Progenitor cell of endocrine pancreas (in vitro differentiated cells): ENCODE measurements around the gene PKM. TPM values are rescaled to one million over a fixed set of nuclear protein-coding genes. Genes with fewer than 3 reads are reported as not detected.

ENCODE experiments used
- DNase-seq: peaks from one replicate; pipeline ENCODE4 v3.0.0; 2021; ENCODE audit warnings: low spot score; ENCODE audit not compliant: unreplicated experiment
- H3K27ac Mint-ChIP-seq: 2 replicates; pipeline ENCODE4 v1.8.0; 2021; ENCODE audit warnings: mild to moderate bottlenecking, moderate library complexity, mixed read lengths
- H3K27me3 Mint-ChIP-seq: 2 replicates; pipeline ENCODE4 v1.8.0; 2021; ENCODE audit warnings: mixed read lengths
- H3K36me3 Mint-ChIP-seq: 2 replicates; pipeline ENCODE4 v1.8.0; 2022; ENCODE audit warnings: mixed read lengths; ENCODE audit not compliant: insufficient read depth
- H3K4me1 Mint-ChIP-seq: 2 replicates; pipeline ENCODE4 v1.8.0; 2021; ENCODE audit warnings: low read depth, mixed read lengths
- H3K4me3 Mint-ChIP-seq: 2 replicates; pipeline ENCODE4 v1.8.0; 2021; ENCODE audit warnings: low read depth, mild to moderate bottlenecking, moderate library complexity, mixed read lengths
- H3K9me3 Mint-ChIP-seq: 2 replicates; pipeline ENCODE4 v1.8.0; 2021; ENCODE audit warnings: low read depth, mixed read lengths
- total RNA-seq: library from RNA; stranded (reverse); gene quantifications from 2 replicates; pipeline ENCODE4 v1.2.1, GENCODE V29; 2021
- TF ChIP-seq, protein P1 (sequence below): fragments of 200-600 bp; sonication (generic); IDR thresholded peaks from one replicate; pipeline ENCODE4 v1.5.0; 2021; ENCODE audit warnings: antibody characterized with exemption, mild to moderate bottlenecking; ENCODE audit not compliant: unreplicated experiment

PKM gene
- total RNA-seq, 1 donor from 2014 or later: 525 TPM

DNA sequence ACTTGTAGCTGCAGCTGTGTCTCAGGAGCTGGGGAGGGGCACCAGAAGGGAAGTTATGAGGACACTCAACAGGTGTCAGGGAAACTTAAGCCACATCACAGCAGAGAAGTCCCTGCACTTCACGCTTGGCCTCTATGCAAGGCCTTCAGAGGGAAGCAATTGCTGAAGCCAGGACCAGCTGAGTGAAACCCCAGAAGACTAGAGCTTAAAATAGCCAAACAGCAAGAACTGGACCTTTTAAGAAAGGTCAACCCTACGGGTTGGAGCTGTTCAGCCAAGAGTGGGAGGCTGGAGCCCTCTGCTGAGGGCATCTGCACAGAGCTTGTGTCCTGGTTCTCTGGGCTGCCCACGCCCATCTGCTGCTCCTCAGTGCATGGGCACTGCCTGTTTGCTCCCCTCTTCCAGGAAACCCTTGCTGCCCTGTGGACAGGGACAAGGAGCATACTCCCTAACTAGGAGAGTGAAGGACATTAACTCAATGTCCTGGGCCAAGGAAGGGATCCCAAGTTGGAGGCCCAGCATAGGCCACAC, 29.5 kb downstream of the PKM start:
- DNase-seq: no peak
- H3K4me3 Mint-ChIP-seq: no peak overlapping the region
- H3K36me3 Mint-ChIP-seq: peaks cover 38% of the 10 kb centered on the region

DNA sequence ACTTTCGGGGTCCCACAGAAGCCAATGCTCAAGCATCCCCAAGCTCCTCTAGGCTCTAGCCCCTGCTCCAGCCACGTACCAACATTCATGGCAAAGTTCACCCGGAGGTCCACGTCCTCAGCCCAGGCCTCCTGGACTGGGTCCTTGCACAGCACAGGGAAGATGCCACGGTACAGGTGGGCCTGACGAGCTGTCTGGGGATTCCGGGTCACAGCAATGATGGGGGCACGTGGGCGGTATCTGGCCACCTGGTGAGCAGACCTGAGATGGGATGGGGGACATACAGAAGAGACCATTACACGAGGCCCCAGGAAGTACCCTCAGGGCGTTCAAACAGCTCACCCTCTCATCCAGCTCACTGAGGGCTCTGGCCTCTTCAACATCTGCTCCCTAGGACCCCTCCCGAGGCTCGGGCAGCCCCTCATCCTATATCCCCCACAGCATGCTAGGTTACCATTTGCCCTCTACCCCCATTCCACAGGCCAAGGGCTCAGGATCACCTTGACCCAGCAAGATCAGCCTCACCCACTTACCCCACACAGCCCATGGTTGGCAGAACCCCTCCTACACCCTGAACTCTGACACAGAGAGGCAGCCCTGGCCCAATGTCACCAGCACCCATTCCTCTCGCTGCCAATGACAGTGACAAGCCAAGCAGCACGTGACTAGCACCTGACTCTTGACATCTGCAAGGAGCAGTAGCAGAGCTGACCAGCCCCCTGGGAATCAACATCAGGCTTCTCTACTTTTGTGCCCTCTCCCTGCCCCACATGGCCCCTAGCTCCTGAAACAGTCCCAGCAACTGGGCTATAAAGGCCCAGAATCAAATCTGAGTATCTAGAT, 30.4 kb downstream of the PKM start:
- Mint-ChIP-seq H3K27me3 (peaks cover 21% of the 10 kb centered on the region), H3K4me1 (peaks cover 1% of the 10 kb centered on the region), H3K36me3 (peaks cover 34% of the 10 kb centered on the region), H3K9me3 (no peaks in the 10 kb centered on the region), H3K27ac (no peak overlapping the region), H3K4me3 (no peak overlapping the region)
- no peak for DNase-seq
- TF ChIP-seq, protein P1, sequence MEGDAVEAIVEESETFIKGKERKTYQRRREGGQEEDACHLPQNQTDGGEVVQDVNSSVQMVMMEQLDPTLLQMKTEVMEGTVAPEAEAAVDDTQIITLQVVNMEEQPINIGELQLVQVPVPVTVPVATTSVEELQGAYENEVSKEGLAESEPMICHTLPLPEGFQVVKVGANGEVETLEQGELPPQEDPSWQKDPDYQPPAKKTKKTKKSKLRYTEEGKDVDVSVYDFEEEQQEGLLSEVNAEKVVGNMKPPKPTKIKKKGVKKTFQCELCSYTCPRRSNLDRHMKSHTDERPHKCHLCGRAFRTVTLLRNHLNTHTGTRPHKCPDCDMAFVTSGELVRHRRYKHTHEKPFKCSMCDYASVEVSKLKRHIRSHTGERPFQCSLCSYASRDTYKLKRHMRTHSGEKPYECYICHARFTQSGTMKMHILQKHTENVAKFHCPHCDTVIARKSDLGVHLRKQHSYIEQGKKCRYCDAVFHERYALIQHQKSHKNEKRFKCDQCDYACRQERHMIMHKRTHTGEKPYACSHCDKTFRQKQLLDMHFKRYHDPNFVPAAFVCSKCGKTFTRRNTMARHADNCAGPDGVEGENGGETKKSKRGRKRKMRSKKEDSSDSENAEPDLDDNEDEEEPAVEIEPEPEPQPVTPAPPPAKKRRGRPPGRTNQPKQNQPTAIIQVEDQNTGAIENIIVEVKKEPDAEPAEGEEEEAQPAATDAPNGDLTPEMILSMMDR: no peak

More for the DNA sequence above, 29.5 kb downstream of the PKM start:
- Mint-ChIP-seq H3K27me3 (peaks cover 13% of the 10 kb centered on the region), H3K9me3 (no peaks in the 10 kb centered on the region), H3K4me1 (peaks cover 1% of the 10 kb centered on the region), H3K27ac (no peak overlapping the region)
- TF ChIP-seq, protein P1: no peak

DNA sequence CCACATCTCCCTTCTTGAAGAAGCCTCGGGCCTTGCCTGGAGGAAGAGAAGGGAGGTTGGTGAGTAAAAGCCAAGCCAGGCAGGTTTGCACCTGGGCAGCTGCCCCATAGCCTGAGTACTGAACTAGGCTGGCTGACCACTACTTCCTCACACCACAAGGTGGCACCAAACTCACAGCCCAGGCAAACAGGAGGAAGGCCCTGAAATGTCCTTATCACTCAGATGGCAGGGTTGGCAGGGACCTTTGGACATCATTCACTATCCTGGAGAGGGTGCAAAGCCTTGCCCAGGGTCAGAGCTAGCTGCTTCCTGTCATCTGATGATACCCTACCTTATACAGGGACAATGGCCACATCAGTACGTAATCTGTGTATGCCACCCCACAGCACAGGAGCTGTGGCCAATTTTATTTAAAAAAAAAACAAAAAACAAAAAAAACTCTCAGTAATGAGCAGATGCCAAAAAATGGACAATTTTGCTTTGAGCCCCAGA, 31.2 kb downstream of the PKM start:
- peaks cover 1% of the 10 kb centered on the region for H3K4me1 Mint-ChIP-seq
- DNase-seq: peak; percentile 61
- TF ChIP-seq, protein P1: peak; percentile 93
- H3K4me3 Mint-ChIP-seq: no peak overlapping the region
- H3K27me3 Mint-ChIP-seq: peaks cover 28% of the 10 kb centered on the region
- peak overlapping the region; percentile 64 for H3K27ac Mint-ChIP-seq
- H3K36me3 Mint-ChIP-seq: peaks cover 30% of the 10 kb centered on the region
- no peaks in the 10 kb centered on the region for H3K9me3 Mint-ChIP-seq

DNA sequence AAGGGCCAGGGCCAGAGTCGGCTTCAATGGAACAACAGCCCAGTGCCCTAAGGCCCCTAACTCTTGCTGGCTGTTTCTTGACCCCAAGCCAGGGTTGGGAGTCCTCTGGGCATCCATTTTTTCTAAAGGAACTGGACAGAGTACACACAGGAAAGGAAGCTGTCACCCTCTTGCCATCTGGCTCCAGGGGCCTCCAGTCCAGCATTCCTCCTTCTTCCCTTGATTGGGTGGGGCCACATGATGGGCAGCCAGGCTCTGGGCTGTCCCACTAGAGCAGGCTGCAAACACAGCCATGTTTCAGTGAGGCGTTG, 31.8 kb downstream of the PKM start:
- peaks cover 31% of the 10 kb centered on the region for H3K27me3 Mint-ChIP-seq
- H3K36me3 Mint-ChIP-seq: peaks cover 24% of the 10 kb centered on the region
- no peak overlapping the region for H3K4me3 Mint-ChIP-seq
- no peak for DNase-seq
- H3K9me3 Mint-ChIP-seq: no peaks in the 10 kb centered on the region
- H3K27ac Mint-ChIP-seq: no peak overlapping the region
- TF ChIP-seq, protein P1: no peak
- peaks cover 1% of the 10 kb centered on the region for H3K4me1 Mint-ChIP-seq

DNA sequence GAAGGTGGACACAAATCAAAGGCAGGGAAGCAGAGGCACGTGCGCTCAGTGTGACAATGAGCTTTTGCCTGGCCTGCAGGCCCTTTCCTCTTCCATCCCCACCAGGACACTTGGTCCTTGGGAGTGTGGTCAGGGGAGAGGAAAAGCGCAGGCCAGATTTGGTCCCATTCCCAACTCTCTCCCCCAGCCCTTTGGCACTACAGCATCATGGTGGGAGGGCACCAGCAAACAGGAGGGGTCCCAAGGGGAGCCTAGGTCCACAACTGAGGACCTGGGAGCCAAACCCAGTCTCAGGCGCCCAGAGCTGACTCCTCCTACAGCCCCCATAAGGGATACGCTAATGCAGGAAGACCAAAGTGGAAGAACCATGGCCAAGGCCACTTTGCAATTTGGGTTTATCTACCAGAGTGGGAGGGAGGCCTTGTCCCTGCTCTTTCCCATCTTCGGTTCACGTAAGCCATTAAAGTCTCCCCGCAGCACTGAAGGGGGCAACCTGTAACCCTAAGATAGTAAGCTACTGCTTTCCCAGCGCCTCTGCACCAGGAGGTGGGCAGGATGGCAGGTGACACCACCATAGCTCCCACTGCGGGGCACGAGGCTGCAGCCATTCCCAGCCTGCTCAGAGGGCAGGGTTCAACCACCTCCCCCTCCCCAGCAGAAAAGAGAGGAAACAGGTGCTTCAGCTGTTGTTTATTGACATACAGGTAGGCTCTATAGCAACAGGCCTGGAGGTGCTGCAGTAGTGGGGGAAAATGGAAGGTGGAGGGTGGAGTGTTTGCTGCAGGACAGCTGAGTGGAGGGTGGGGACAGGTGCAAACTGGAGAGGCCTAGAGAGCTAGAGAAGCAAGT, 32.4 kb downstream of the PKM start:
- peaks cover 36% of the 10 kb centered on the region for H3K27me3 Mint-ChIP-seq
- peaks cover 5% of the 10 kb centered on the region for H3K4me1 Mint-ChIP-seq
- peak overlapping the region; percentile 53 for H3K27ac Mint-ChIP-seq
- no peaks in the 10 kb centered on the region for H3K9me3 Mint-ChIP-seq
- no peak for DNase-seq
- TF ChIP-seq, protein P1: no peak
- H3K36me3 Mint-ChIP-seq: peaks cover 21% of the 10 kb centered on the region
- H3K4me3 Mint-ChIP-seq: peak overlapping the region; percentile 38
